ENCODE results near the gene STIM2. TPM values are rescaled to one million over a fixed set of nuclear protein-coding genes. Genes with fewer than 3 reads are reported as not detected.

STIM2 gene
- total RNA-seq, 4 donors from 2014 or later = 9.6 to 12.2 (median 10.1) TPM

- TF ChIP-seq CTCF (IDR thresholded peaks at IDR 0.05) = no peak
- TF ChIP-seq EP300 (IDR thresholded peaks at IDR 0.05) = no peak
- no peak for TF ChIP-seq POLR2AphosphoS5 (IDR thresholded peaks at IDR 0.05)
- no peak for TF ChIP-seq POLR2A (IDR thresholded peaks at IDR 0.05; ENCODE audit: low read depth)
- H3K9me3 ChIP-seq = no peaks in the 10 kb centered on the region
- no peaks in the 10 kb centered on the region for H3K36me3 ChIP-seq
- no peaks in the 10 kb centered on the region for H3K27me3 ChIP-seq
- intact Hi-C loops (cut with DNase I) = no loop called here
- no peak overlapping the region for H3K4me3 ChIP-seq
- H3K4me1 ChIP-seq = peaks cover 16 to 27% (median 23%) of the 10 kb centered on the region in 4 donors
- peak overlapping the region in 1 of 4 donors; percentile 1 for H3K27ac ChIP-seq (replicated peaks in 1 of 4)
- 45% methylated on average over 3 of the region's 3 CpGs for WGBS
- DNase-seq (ENCODE audit: extremely low spot score) = no peak
Measured at GRCh38 chr4:26993539-26993938, 132.9 kb downstream of the STIM2 start.

DNA sequence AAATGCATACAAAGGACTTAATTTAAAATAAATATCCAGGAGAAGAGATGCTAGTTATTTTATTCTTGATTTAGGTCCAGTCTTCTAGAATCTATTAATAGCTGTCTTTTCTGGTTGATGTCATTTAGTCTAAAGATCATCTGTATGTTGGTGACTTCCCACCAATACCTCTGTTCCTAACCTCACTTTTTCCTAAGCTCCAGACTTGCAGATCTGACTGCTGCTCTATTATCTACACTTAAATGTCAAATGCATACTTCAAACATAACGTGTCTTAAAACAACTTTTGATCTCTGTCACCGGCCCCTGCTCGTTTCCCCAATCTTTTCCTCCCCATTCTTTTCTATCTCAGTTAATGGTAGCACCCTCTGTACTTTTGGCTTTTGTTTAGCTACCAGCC, 133.3 kb downstream of the STIM2 start:
- no peaks in the 10 kb centered on the region for H3K9me3 ChIP-seq
- no peaks in the 10 kb centered on the region for H3K27me3 ChIP-seq
- intact Hi-C loops (cut with DNase I) = no loop called here
- TF ChIP-seq CTCF (IDR thresholded peaks at IDR 0.05) (no peak), POLR2A (IDR thresholded peaks at IDR 0.05; ENCODE audit: low read depth) (no peak), EP300 (IDR thresholded peaks at IDR 0.05) (no peak), POLR2AphosphoS5 (IDR thresholded peaks at IDR 0.05) (no peak)
- DNase-seq (ENCODE audit: extremely low spot score) = no peak
- H3K4me3 ChIP-seq = no peak overlapping the region
- H3K4me1 ChIP-seq = peaks cover 16 to 27% (median 23%) of the 10 kb centered on the region in 4 donors
- 76% methylated on average over 3 of the region's 3 CpGs for WGBS
- peak overlapping the region in 1 of 4 donors; percentile 1 for H3K27ac ChIP-seq (replicated peaks in 1 of 4)
- no peaks in the 10 kb centered on the region for H3K36me3 ChIP-seq

- Histone ChIP-seq H3K4me3 (no peak overlapping the region), H3K4me1 (peaks cover 16 to 27% (median 23%) of the 10 kb centered on the region in 4 donors), H3K27me3 (no peaks in the 10 kb centered on the region), H3K9me3 (no peaks in the 10 kb centered on the region), H3K36me3 (no peaks in the 10 kb centered on the region), H3K27ac (replicated peaks in 1 of 4) (no peak overlapping the region)
- intact Hi-C loops (cut with DNase I) = no loop called here
- TF ChIP-seq POLR2AphosphoS5 (IDR thresholded peaks at IDR 0.05) = no peak
- TF ChIP-seq CTCF (IDR thresholded peaks at IDR 0.05) = no peak
- no peak for TF ChIP-seq POLR2A (IDR thresholded peaks at IDR 0.05; ENCODE audit: low read depth)
- TF ChIP-seq EP300 (IDR thresholded peaks at IDR 0.05) = no peak
- DNase-seq (ENCODE audit: extremely low spot score) = no peak
- WGBS = 95% methylated on average over 2 of the region's 2 CpGs
Measured at GRCh38 chr4:26995316-26995715, 134.7 kb downstream of the STIM2 start.

GRCh38 chr4:26996745-26997144, 136.1 kb downstream of the STIM2 start:
- intact Hi-C loops (cut with DNase I) = no loop called here
- no peak overlapping the region for H3K27ac ChIP-seq (replicated peaks in 1 of 4)
- no peak for TF ChIP-seq EP300 (IDR thresholded peaks at IDR 0.05)

DNA sequence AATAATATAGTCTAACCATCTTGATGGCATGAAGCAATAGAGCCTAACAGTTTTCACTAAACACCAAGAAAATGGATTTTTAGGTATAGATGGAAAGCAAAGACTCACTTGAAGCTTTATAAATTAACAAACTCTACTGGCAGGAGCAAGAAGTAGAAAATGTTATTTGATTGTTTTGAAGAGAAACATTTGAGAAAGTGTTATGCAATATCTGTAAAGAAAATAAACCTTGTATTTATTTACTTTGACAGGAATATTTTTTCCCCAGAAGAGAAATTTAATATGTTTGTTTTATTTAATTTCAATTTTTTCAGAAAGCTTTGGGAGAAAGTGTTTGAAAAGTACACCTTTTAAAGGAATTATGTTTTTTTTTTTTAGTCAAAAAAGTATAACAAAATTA, 139.0 kb downstream of the STIM2 start:
- TF ChIP-seq POLR2AphosphoS5 (IDR thresholded peaks at IDR 0.05) = no peak
- no peak for TF ChIP-seq POLR2A (IDR thresholded peaks at IDR 0.05; ENCODE audit: low read depth)
- TF ChIP-seq CTCF (IDR thresholded peaks at IDR 0.05) = no peak
- no peaks in the 10 kb centered on the region for H3K9me3 ChIP-seq
- intact Hi-C loops (cut with DNase I) = no loop called here
- peaks cover 0 to 3% (median 0%) of the 10 kb centered on the region in 4 donors for H3K36me3 ChIP-seq
- no peak overlapping the region for H3K4me3 ChIP-seq
- DNase-seq (ENCODE audit: extremely low spot score) = no peak
- H3K4me1 ChIP-seq = peaks cover 0 to 2% (median 1%) of the 10 kb centered on the region in 4 donors
- H3K27ac ChIP-seq (replicated peaks in 1 of 4) = no peak overlapping the region
- H3K27me3 ChIP-seq = no peaks in the 10 kb centered on the region

More at GRCh38 chr4:26996745-26997144, 136.1 kb downstream of the STIM2 start:
- no peak for DNase-seq (ENCODE audit: extremely low spot score)
- Histone ChIP-seq H3K36me3 (no peaks in the 10 kb centered on the region), H3K4me3 (no peak overlapping the region), H3K27me3 (no peaks in the 10 kb centered on the region), H3K4me1 (peaks cover 16 to 27% (median 23%) of the 10 kb centered on the region in 4 donors), H3K9me3 (no peaks in the 10 kb centered on the region)

Data from esophagus muscularis mucosa (tissue), 4 donors.